SK-N-SH (cell line): ENCODE measurements around the gene PDE4DIP. TPM values are rescaled to one million over a fixed set of nuclear protein-coding genes. Genes with fewer than 3 reads are reported as not detected.
"Not testable (repeated sequence)": the region's sequence is repeated elsewhere in the genome, so short reads cannot be mapped to it uniquely, and the experiment has no call there.

Experiments
- CTCF ChIA-PET: fragments of 300-600, 350-600 bp; formaldehyde crosslinking; extraction: SDS; loops from one replicate; lab custom pipeline; 2021; lab: Yijun Ruan, JAX
- POLR2A ChIA-PET: fragments of 350-600 bp; sonication (Branson Sonifier 250); formaldehyde crosslinking; extraction: SDS; loops from one replicate; lab custom pipeline; 2020; ENCODE audit warnings: antibody characterized with exemption, inconsistent platforms; lab: Yijun Ruan, JAX
- DNase-seq: peaks from one replicate; pipeline ENCODE4 v3.0.0; 2012
- H2AFZ ChIP-seq: fragments of 200-600 bp; sonication (generic); 2 replicates; pipeline ENCODE4 v1.8.1; 2016; ENCODE audit warnings: antibody characterized with exemption, mild to moderate bottlenecking, low read depth
- H3F3A ChIP-seq: fragments of 200-600 bp; sonication (generic); replicated peaks from 2 replicates; pipeline ENCODE3; 2016; ENCODE audit warnings: antibody characterized with exemption, mild to moderate bottlenecking; ENCODE audit not compliant: insufficient read depth
- H3K27ac ChIP-seq, 2 experiments: fragments of 200-500 bp in 1 of 2; fragments of 200-600 bp in 1 of 2; sonication (Bioruptor generic) in 1 of 2; sonication (generic), shearing (Covaris generic) in 1 of 2; 2 replicates each; pipeline versions ENCODE4 v1.5.1 to v1.6.1; 2014 to 2016; ENCODE audit warnings: low read depth in 2 of 2, inconsistent platforms in 1 of 2, low read length in 1 of 2, mild to moderate bottlenecking in 1 of 2, mixed read lengths in 1 of 2
- H3K27me3 ChIP-seq: fragments of 200-600 bp; sonication (generic), shearing (Covaris generic); 2 replicates; pipeline ENCODE4 v1.6.1; 2016; ENCODE audit warnings: mixed run types; ENCODE audit not compliant: insufficient read depth
- H3K36me3 ChIP-seq, 2 experiments: fragments of 200-500 bp in 1 of 2; fragments of 200-600 bp in 1 of 2; sonication (Bioruptor generic) in 1 of 2; sonication (generic) in 1 of 2; replicated peaks in 1 of 2; 2 replicates each; pipeline versions ENCODE3 to v1.5.1; 2014 to 2016; ENCODE audit warnings: low read length in 1 of 2, mild to moderate bottlenecking in 1 of 2; ENCODE audit not compliant: insufficient read depth in 2 of 2, control insufficient read depth in 1 of 2
- H3K4me1 ChIP-seq, 2 experiments: fragments of 200-500 bp in 1 of 2; fragments of 200-600 bp in 1 of 2; sonication (Bioruptor generic) in 1 of 2; sonication (generic), shearing (Covaris generic) in 1 of 2; 2 replicates each; pipeline versions ENCODE4 v1.5.1 to v1.6.1; 2014 to 2016; ENCODE audit warnings: low read depth in 1 of 2, low read length in 1 of 2, mixed run types in 1 of 2; ENCODE audit not compliant: insufficient read depth in 2 of 2, control insufficient read depth in 1 of 2
- H3K4me2 ChIP-seq: fragments of 200-600 bp; sonication (generic), shearing (Covaris generic); 2 replicates; pipeline ENCODE4 v1.6.1; 2017; ENCODE audit warnings: mixed run types
- H3K4me3 ChIP-seq, 2 experiments: fragments of 200-500 bp in 1 of 2; fragments of 200-600 bp in 1 of 2; sonication (Bioruptor generic) in 1 of 2; sonication (generic), shearing (Covaris generic) in 1 of 2; 2 replicates each; pipeline versions ENCODE4 v1.5.1 to v1.8.1; 2014 to 2016; ENCODE audit warnings: low read depth in 2 of 2, inconsistent platforms in 1 of 2, low read length in 1 of 2, mild to moderate bottlenecking in 1 of 2, mixed read lengths in 1 of 2, moderate library complexity in 1 of 2
- H3K79me2 ChIP-seq: fragments of 200-600 bp; sonication (generic); 2 replicates; pipeline ENCODE4 v1.8.1; 2017; ENCODE audit warnings: mild to moderate bottlenecking; ENCODE audit not compliant: insufficient read depth
- H3K9ac ChIP-seq: fragments of 200-600 bp; sonication (generic); 2 replicates; pipeline ENCODE4 v1.6.1; 2017; ENCODE audit warnings: mixed run types
- H3K9me2 ChIP-seq: fragments of 200-600 bp; sonication (generic); 2 replicates; pipeline ENCODE4 v1.6.1; 2017; ENCODE audit warnings: mixed run types
- H3K9me3 ChIP-seq: fragments of 200-600 bp; sonication (generic); 2 replicates; pipeline ENCODE4 v1.6.1; 2017; ENCODE audit warnings: mixed run types, mild to moderate bottlenecking, moderate library complexity
- H4K20me1 ChIP-seq: fragments of 200-600 bp; sonication (generic); 2 replicates; pipeline ENCODE4 v1.6.1; 2017; ENCODE audit warnings: mild to moderate bottlenecking, mixed run types; ENCODE audit not compliant: insufficient read depth
- WGBS: methylation state at CpG from one replicate; pipeline ENCODE4 v1.1.6; 2017; ENCODE audit warnings: low lambda C conversion rate; 5-methylcytosine and 5-hydroxymethylcytosine counted together
- polyA plus RNA-seq, 3 experiments: library from polyadenylated mRNA; depleted of rRNA; stranded (reverse); fragments of >200 nt; gene quantifications; 2 replicates each; pipeline ENCODE4 v1.2.3, GENCODE V29; 2012
- small RNA-seq, 7 experiments: library from RNA; depleted of rRNA; stranded (forward); fragments of <200 nt; gene quantifications; one replicate each; pipeline ENCODE3, GENCODE V24; 2012
- TF ChIP-seq, protein P1 (sequence below): fragments of 200-600 bp; sonication (generic); IDR thresholded peaks from 2 replicates; pipeline ENCODE4 v1.6.1; 2017; ENCODE audit warnings: antibody characterized with exemption, mild to moderate bottlenecking, moderate library complexity

Gene PDE4DIP
- polyA plus RNA-seq, 1 of the 3 experiments (the other 2 are of a cell fraction): 28.7 TPM

- H3K36me3 ChIP-seq, CTCF ChIA-PET, H3K4me1 ChIP-seq, H3K9ac ChIP-seq, H3K27ac ChIP-seq, H3F3A ChIP-seq, H3K79me2 ChIP-seq, H3K4me3 ChIP-seq, DNase-seq, H3K9me2 ChIP-seq, H3K4me2 ChIP-seq, H3K27me3 ChIP-seq, POLR2A ChIA-PET, H3K9me3 ChIP-seq, H4K20me1 ChIP-seq, H2AFZ ChIP-seq: not testable (repeated sequence)
- WGBS: no CpG with 5 or more reads among the region's 3 CpGs
Observed at GRCh38 chr1:149033916-149034315, 189.7 kb downstream of the PDE4DIP start.

GRCh38 chr1:149043056-149043455 lies 198.8 kb downstream of the PDE4DIP start:
- H3K9ac ChIP-seq, H3F3A ChIP-seq, H3K4me1 ChIP-seq, POLR2A ChIA-PET, H3K9me2 ChIP-seq, H3K79me2 ChIP-seq, H2AFZ ChIP-seq, H3K36me3 ChIP-seq, H3K27ac ChIP-seq, H3K9me3 ChIP-seq, CTCF ChIA-PET, H3K4me3 ChIP-seq, H4K20me1 ChIP-seq, H3K4me2 ChIP-seq, DNase-seq, H3K27me3 ChIP-seq: not testable (repeated sequence)
- no CpG with 5 or more reads among the region's 4 CpGs for WGBS

DNA sequence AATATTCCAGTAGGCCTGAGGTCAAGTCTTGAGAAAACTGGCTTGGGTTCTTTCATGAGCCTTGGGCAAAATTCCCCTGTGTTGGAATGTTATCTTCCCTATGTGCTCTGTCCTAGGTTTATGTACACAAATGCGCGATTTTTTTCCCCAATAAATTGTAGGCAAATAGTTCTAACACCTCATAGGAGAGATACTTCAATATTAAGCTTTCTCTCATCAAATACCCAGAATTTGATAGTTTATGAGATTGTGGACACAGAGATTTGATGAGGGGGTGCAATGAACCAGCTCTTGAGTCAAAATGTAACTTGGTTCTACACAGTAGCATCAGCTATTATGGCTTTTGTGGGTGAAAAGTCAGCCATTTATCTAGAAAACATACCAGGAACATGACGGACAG lies 220.4 kb downstream of the PDE4DIP start:
- H3K79me2 ChIP-seq, H3K4me1 ChIP-seq, POLR2A ChIA-PET, H3K4me3 ChIP-seq, H3K9me2 ChIP-seq, H4K20me1 ChIP-seq, H3K27me3 ChIP-seq, H3F3A ChIP-seq, H3K36me3 ChIP-seq, H3K9me3 ChIP-seq, DNase-seq, H3K27ac ChIP-seq, CTCF ChIA-PET, H2AFZ ChIP-seq, H3K4me2 ChIP-seq, H3K9ac ChIP-seq: not testable (repeated sequence)
- 80% methylated on average over 3 of the region's 3 CpGs for WGBS

GRCh38 chr1:149075505-149076127 lies 231.4 kb downstream of the PDE4DIP start:
- POLR2A ChIA-PET, H3K9me3 ChIP-seq, H3K79me2 ChIP-seq, H3F3A ChIP-seq, H3K4me2 ChIP-seq, H4K20me1 ChIP-seq, H2AFZ ChIP-seq, H3K36me3 ChIP-seq, H3K27ac ChIP-seq, DNase-seq, H3K4me1 ChIP-seq, H3K4me3 ChIP-seq: not testable (repeated sequence)
- WGBS: 73% methylated on average over 6 of the region's 9 CpGs
- TF ChIP-seq, protein P1, sequence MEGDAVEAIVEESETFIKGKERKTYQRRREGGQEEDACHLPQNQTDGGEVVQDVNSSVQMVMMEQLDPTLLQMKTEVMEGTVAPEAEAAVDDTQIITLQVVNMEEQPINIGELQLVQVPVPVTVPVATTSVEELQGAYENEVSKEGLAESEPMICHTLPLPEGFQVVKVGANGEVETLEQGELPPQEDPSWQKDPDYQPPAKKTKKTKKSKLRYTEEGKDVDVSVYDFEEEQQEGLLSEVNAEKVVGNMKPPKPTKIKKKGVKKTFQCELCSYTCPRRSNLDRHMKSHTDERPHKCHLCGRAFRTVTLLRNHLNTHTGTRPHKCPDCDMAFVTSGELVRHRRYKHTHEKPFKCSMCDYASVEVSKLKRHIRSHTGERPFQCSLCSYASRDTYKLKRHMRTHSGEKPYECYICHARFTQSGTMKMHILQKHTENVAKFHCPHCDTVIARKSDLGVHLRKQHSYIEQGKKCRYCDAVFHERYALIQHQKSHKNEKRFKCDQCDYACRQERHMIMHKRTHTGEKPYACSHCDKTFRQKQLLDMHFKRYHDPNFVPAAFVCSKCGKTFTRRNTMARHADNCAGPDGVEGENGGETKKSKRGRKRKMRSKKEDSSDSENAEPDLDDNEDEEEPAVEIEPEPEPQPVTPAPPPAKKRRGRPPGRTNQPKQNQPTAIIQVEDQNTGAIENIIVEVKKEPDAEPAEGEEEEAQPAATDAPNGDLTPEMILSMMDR: peak; percentile 54
- TF ChIP-seq, all 33 proteins: peak for 1; not testable (repeated sequence) for 32
- CTCF ChIA-PET, H3K9me2 ChIP-seq, H3K27me3 ChIP-seq, H3K9ac ChIP-seq: not testable (repeated sequence)

Small RNA genes within 50 kb of the gene (small RNA-seq; reads per million reads assigned to genes)
- gene RN7SKP88: 0 reads per million in 7 experiments
- 0 reads per million in 7 experiments for gene RNU2-38P

Other genes with a start within 250 kb of the PDE4DIP start
- 2.9 and 3.2 TPM in 2 replicates for gene NBPF14, start 248.4 kb upstream of the PDE4DIP start, polyA plus RNA-seq (2012; rRNA removed)
- 21.3 and 24.7 TPM in 2 replicates for gene NUDT4B, start 95.7 kb upstream of the PDE4DIP start, polyA plus RNA-seq (2012; rRNA removed)